ENCODE results near the gene ST6GAL2.

DNA sequence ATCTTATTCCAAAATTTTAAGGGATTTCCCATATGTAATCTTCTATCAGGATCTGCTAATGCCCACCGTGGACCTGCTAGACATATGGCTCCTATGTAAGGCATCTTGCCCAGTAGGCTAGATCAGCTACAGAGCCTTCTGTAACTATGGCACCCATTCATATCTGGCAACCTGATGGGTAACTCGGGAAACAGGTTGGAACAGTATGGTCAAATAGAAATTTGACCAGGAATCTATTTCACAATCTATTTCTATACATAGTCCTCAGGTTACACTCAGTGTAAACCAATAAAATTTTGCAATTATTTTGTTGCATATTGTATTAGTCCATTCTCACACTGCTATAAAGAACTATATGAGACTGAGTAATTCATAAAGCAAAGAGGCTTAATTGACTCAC lies 93.3 kb downstream of the ST6GAL2 start:
- TF ChIP-seq, protein P1, sequence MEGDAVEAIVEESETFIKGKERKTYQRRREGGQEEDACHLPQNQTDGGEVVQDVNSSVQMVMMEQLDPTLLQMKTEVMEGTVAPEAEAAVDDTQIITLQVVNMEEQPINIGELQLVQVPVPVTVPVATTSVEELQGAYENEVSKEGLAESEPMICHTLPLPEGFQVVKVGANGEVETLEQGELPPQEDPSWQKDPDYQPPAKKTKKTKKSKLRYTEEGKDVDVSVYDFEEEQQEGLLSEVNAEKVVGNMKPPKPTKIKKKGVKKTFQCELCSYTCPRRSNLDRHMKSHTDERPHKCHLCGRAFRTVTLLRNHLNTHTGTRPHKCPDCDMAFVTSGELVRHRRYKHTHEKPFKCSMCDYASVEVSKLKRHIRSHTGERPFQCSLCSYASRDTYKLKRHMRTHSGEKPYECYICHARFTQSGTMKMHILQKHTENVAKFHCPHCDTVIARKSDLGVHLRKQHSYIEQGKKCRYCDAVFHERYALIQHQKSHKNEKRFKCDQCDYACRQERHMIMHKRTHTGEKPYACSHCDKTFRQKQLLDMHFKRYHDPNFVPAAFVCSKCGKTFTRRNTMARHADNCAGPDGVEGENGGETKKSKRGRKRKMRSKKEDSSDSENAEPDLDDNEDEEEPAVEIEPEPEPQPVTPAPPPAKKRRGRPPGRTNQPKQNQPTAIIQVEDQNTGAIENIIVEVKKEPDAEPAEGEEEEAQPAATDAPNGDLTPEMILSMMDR (IDR thresholded peaks at IDR 0.05; ENCODE audit: poor library complexity, severe bottlenecking) = no peak
- TF ChIP-seq POLR2AphosphoS5 (IDR thresholded peaks at IDR 0.05) (no peak), RAD21 (conservative IDR thresholded peaks at IDR 0.05) (no peak), SMC3 (conservative IDR thresholded peaks at IDR 0.05; ENCODE audit: poor library complexity) (no peak), EP300 (conservative IDR thresholded peaks at IDR 0.05; ENCODE audit: poor library complexity, severe bottlenecking) (no peak), MXI1 (conservative IDR thresholded peaks at IDR 0.05; ENCODE audit: poor library complexity, severe bottlenecking) (no peak), EZH2 (IDR thresholded peaks at IDR 0.05; ENCODE audit: borderline replicate concordance, insufficient read depth, low read length, poor library complexity, severe bottlenecking) (no peak)

All from neural cell (in vitro differentiated cells).